UCSD-AML1 (cell line): ENCODE data around the gene ZC3H6.
"Not testable (repeated sequence)": the region's sequence is repeated elsewhere in the genome, so short reads cannot be mapped to it uniquely, and the experiment has no call there.

ENCODE experiments used
- DNase-seq: peaks from one replicate; lab custom pipeline; 2025; ENCODE audit not compliant: unreplicated experiment; lab: John Stamatoyannopoulos, UW

Gene ZC3H6

DNA sequence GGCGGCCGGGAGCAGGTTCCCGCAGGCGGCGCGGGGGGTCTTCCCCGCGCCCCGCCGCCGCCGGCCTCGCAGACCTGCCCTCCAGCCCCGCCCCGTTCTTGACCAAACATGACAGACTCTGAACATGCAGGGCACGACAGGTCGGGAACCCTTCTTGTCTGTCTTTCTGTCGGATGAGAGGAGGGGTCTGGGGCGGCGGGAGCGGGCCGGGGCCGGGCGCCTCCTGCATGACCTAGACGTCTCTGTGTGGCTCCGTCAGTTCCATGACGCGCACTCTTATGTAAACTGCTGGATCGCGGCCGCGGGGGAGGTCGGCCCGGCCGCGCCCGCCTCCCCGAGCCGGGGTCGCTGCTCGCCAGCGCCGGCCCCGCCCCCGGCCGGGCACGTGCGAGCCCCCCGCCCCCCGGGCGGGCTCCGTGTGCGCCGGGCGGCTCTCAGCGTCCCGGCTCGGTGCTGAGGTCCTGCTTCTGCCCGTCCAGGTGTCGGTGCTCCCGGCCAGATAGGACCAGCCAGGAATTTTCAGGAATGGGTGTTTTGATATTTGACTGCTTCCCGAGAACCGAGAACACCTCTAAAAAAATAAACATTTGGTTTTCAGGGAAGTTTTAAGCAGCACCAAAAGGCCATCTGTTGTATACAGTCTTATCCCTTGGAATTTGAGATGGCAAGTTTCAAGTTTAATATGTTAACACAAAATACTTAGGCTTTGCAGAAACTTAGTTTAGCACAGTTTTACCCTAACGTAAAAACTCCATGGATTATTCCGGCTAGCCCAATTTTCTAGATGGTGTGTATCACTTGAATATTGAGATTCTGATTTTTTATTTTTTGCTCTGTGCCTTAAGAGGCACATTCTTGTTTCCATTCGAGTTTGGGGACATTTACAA, 733 bp downstream of the ZC3H6 start:
- peak; percentile 87 for DNase-seq

DNA sequence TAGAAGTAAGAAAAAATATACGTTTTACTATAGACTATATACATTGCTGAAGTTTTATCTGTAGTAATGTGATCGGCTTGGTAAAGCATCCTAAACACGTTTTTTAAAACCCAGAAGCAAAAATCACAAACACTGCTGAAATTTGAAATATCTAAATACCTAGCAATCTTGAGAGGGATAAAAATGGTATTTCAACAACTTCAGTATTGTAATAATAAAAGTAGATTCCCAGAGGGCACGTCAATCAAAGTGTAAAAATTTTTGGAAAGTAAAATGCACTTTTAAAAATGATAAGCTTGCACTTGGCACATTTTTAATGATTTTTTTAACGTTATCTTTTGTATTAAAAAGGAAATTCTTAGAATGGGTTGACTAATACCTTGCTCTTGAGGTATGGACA, 1.6 kb downstream of the ZC3H6 start:
- DNase-seq = no peak

GRCh38 chr2:112277596-112278220, 2.3 kb downstream of the ZC3H6 start:
- DNase-seq = no peak

DNA sequence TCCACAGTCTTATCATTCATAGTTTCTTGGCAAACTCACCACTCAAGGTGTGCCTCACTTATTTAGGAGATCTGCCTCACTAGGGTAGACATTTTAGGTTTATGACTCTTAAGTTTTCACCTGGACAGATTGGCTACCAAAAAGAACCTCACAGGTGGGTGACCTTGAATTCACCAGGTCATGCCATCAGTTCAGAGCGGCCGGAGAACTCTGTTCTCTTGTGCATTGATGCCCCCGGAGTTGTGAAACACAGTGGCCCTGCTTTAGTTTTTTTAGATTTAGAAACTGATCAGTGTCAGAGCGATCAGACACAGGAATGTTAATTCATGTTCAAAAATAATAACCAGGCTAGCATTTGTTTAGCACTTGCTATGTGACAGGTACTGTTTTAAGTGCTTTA, 6.7 kb downstream of the ZC3H6 start:
- not testable (repeated sequence) for DNase-seq

GRCh38 chr2:112283535-112283934, 8.1 kb downstream of the ZC3H6 start:
- not testable (repeated sequence) for DNase-seq

DNA sequence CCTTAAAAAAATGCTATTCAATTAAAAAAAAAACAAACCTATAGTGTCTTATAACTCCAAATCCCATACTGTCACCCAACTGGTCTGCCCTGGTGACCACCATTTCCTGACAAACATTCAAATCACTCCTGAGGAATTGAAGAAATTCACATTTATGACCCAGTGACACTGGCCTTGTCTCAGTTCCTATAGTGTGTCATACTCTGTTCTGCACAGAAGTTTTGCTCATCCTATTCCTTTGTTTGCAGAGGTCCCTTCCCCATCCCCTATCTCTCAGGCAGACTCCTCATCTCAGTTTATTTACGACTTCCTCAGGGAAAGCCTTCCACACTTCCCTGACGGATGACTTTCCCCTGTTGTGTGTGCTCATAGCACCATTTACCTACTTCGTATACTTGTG, 14.7 kb downstream of the ZC3H6 start:
- no peak for DNase-seq

- DNase-seq = no peak
These were observed 15.3 kb downstream of the ZC3H6 start for GRCh38 chr2:112290648-112291047.

GRCh38 chr2:112293636-112294401, 18.4 kb downstream of the ZC3H6 start:
- DNase-seq = no peak

- no peak for DNase-seq
These were observed 20.1 kb downstream of the ZC3H6 start for GRCh38 chr2:112295407-112296078.

DNA sequence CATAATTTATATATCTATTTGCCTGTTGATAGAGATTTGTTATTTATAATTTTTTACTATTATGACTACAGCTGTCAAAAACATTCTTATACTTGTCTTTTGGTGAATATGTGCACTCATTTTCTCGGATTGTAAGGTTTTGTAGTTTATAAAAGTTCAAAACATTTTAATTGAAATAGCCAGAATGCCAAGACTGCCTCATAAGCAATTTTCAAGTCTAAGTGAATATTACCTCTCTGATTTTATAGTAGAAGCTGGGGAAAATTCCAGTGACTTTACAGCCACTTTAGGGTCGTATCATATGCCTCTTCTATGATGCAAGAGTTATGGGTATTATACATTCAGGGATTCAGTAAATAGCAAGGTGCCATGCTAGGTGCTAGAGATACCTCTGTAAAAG, 21.0 kb downstream of the ZC3H6 start:
- no peak for DNase-seq

GRCh38 chr2:112301171-112301584, 25.8 kb downstream of the ZC3H6 start:
- DNase-seq = no peak

DNA sequence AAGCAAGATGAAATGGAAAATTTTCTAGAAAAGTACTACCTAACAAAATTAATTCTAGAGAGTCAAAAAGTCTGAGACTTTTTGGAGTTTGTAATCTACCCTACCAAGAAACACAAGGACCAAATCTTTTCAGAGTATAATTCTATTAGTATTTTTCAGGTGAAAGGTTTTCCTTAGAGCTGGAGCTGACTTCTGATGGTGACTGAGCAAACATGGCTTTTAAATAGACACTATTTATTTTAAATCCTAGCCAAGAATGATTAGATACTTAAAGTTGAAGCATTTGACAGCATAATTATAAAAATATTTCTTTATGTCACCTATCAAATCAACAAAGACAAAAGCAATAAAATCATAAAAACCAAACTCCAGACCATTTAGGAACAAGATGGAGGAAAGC, 26.6 kb downstream of the ZC3H6 start:
- DNase-seq = no peak

DNA sequence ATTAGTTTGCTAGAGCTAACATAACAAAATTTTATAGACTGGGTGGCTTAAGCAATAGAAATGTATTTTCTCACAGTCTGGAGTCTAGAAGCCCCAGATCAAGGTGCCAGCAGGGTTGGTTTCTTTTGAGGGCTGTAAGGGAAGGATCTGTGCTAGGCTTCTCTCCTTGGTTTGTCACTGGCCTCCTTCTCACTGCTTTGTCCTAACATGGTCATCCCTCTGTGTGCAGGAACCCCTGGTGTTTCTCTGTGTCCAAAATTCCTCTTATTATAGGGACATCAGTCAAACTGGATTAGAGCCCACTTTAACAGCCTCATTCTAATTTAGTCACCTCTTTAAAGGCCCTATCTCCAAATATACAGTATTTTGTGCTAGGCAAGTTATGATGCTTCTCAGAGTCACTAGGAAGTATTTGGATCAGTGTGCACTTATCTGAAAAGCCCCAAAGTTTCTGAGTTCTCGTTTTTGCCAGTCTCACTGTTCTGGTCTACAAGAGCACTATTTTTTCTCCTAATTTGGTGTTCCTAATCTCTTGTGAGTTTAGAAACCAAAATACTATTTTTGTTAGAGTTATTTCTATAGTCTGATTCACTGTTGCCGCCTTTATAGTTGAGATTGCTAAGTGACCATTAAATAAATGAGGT, 29.0 kb downstream of the ZC3H6 start:
- no peak for DNase-seq

DNA sequence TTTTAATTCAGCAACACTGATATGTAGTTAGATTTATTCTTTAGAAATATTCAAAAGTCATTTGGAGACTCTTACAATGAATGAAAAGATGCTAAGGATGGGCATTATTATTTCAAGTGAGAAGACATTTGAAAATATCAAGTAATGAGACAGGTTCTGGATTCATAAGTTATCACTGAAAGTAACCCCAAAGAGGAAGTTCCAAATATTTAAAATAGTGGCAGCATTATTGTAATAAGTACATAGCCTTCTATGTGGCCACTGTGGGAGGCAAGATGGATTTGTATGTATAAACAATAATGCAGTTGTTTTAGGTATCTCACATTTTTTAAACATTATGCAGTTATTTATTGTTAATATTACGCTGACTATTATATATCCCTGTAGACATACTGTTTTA, 29.7 kb downstream of the ZC3H6 start:
- no peak for DNase-seq

DNA sequence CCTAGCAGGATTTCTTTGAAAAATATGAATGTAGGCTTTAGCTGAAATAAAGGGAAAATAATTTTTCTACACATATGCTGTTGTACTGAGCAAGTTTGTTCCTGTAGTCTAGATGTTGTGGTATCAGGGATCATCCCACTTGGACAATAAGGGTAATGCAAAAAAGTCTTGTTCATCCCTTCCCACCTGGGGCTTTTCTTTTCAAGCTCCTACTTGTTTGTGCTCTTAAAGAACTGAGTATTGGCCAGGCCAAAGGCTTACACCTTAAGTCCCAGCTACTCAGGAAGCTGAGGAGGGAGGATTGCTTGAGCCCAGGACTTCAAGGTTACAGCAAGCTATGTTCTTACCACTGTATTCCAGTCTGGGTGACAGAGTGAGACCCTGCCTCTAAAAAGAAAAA, 35.5 kb downstream of the ZC3H6 start:
- DNase-seq = no peak

DNA sequence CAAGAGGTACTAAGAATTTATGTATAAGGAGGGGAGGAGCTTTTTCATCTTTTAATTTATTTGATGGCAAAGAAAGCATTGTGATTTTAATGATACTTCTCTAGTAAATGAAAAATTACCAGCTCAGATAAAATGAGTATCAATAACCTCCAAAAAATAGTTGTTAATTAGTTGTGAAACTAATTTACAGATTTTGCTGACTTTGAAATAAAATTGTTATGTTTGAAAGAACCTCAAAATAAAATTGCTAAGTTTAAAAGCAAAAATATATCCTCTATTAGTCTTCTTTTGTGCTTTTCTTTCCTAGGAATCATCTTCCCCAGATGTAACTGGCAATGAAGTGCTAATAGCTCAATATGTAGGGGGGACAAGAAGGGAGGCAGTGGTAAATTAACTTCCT, 36.5 kb downstream of the ZC3H6 start:
- no peak for DNase-seq

GRCh38 chr2:112312821-112313220, 37.4 kb downstream of the ZC3H6 start:
- no peak for DNase-seq

- no peak for DNase-seq
These were observed 39.5 kb downstream of the ZC3H6 start for GRCh38 chr2:112314856-112315255.

DNA sequence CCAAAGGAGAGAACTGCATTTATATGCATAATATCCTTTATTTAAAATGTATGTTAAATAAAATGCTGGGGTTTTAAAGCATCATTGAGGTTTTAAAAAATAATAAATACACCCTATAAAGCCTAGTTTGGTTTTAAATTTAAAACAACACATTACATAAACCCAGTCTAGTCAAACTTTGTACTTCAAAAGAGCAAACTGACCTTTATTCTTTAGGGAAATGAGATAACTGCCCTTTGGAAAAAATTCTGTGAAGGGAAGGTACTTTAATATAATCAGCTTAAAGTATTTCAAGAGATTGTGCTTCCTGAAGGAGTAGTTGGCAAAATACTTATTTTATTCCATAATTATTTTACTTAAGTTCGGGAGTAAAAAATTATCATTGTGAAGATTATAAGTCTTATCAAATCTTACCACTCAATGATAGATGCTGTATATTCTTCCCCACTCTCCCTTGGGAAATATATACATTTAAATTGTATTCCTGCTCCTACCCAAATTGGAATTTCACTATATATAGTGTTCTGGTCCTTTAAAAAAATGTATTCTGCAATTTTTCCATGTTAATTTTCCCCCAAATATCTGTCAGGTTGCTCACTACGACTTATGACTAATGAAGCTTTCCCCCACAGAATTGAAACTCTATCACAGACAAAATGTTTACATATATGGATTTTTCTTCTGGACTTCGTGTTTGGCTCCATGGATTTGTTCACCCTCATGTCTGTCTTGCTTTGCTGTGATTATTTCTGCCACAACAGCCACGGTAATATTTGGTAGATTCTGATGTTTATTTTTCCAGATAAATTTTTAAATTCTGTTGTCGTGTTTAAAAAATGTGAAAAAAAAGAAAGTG, 42.1 kb downstream of the ZC3H6 start:
- DNase-seq = no peak

- DNase-seq = no peak
These were observed 43.1 kb downstream of the ZC3H6 start for GRCh38 chr2:112318515-112318914.
